ENCODE results near the gene RPS6KB1. TPM values are rescaled to one million over a fixed set of nuclear protein-coding genes. Genes with fewer than 3 reads are reported as not detected.
"Not testable (repeated sequence)": the region's sequence is repeated elsewhere in the genome, so short reads cannot be mapped to it uniquely, and the experiment has no call there.

Gene RPS6KB1
- total and polyA plus RNA-seq, 8 donors, result 26.4 to 55.6 (median 43.0) TPM

- peaks cover 0 to 73% of the 10 kb centered on the region in 2 donors for H3K36me3 ChIP-seq
- DNase-seq, result no peak
- no peak overlapping the region for H3K4me3 ChIP-seq
- no peak for ATAC-seq
- no peak overlapping the region for H3K27ac ChIP-seq
- H3K9me3 ChIP-seq, result no peaks in the 10 kb centered on the region
- TF ChIP-seq CTCF (IDR thresholded peaks at IDR 0.05), result no peak
- H3K4me1 ChIP-seq, result no peaks in the 10 kb centered on the region
- intact Hi-C loops (cut with DNase I), result no loop called here
- no peaks in the 10 kb centered on the region for H3K27me3 ChIP-seq
These were observed 57.1 kb downstream of the RPS6KB1 start for GRCh38 chr17:59950049-59950448.

GRCh38 chr17:59954856-59955255 is 61.9 kb downstream of the RPS6KB1 start:
- Histone ChIP-seq H3K4me3 (no peak overlapping the region), H3K4me1 (no peaks in the 10 kb centered on the region), H3K27me3 (no peaks in the 10 kb centered on the region), H3K9me3 (no peaks in the 10 kb centered on the region), H3K36me3 (peaks cover 0 to 57% of the 10 kb centered on the region in 2 donors), H3K27ac (no peak overlapping the region)
- no peak for TF ChIP-seq CTCF (IDR thresholded peaks at IDR 0.05)
- intact Hi-C loops (cut with DNase I), result no loop called here
- ATAC-seq (no peak), DNase-seq (no peak)

- intact Hi-C loops (cut with DNase I); H3K9me3 ChIP-seq; H3K27me3 ChIP-seq; ATAC-seq; H3K4me3 ChIP-seq; DNase-seq; H3K27ac ChIP-seq: not testable (repeated sequence)
- Histone ChIP-seq H3K4me1 (peaks cover 4 to 18% of the 10 kb centered on the region in 2 donors), H3K36me3 (peaks cover 0 to 31% of the 10 kb centered on the region in 2 donors)
These were observed 66.7 kb downstream of the RPS6KB1 start for GRCh38 chr17:59959574-59959973.

- TF ChIP-seq CTCF (IDR thresholded peaks at IDR 0.05), result no peak
- Histone ChIP-seq H3K36me3 (peaks cover 0 to 9% of the 10 kb centered on the region in 2 donors), H3K9me3 (no peaks in the 10 kb centered on the region), H3K27ac (no peak overlapping the region), H3K4me1 (peaks cover 7 to 24% of the 10 kb centered on the region in 2 donors), H3K4me3 (no peak overlapping the region), H3K27me3 (no peaks in the 10 kb centered on the region)
- no peak for ATAC-seq
- no peak for DNase-seq
- intact Hi-C loops (cut with DNase I), result no loop called here
These were observed 69.9 kb downstream of the RPS6KB1 start for GRCh38 chr17:59962739-59963318.

GRCh38 chr17:59963738-59964481 is 71.0 kb downstream of the RPS6KB1 start:
- peak overlapping the region; percentile 66 to 68 for H3K4me3 ChIP-seq
- peaks cover 7 to 24% of the 10 kb centered on the region in 2 donors for H3K4me1 ChIP-seq
- no peaks in the 10 kb centered on the region for H3K9me3 ChIP-seq
- DNase-seq (peak in 3 of 4 donors; percentile 51 to 70 (median 56)), ATAC-seq (peak; percentile 66)
- H3K27ac ChIP-seq, result peak overlapping the region; percentile 95 to 96
- no peak for TF ChIP-seq CTCF (IDR thresholded peaks at IDR 0.05)
- intact Hi-C loops (cut with DNase I), result no loop called here
- no peaks in the 10 kb centered on the region for H3K36me3 ChIP-seq
- H3K27me3 ChIP-seq, result no peaks in the 10 kb centered on the region
